PC-3 (cell line): ENCODE data around the gene NOP10. TPM values are rescaled to one million over a fixed set of nuclear protein-coding genes. Genes with fewer than 3 reads are reported as not detected.

ENCODE experiments used
- ATAC-seq: fragments of 200-7000 bp; cut with Tn5 transposase; 2 replicates; pipeline ENCODE4 v1.9.1; 2020; ENCODE audit warnings: mild to moderate bottlenecking, moderate library complexity
- BruUV-seq: library from RNA; stranded (reverse); fragments of 400-500 nt; replicated peaks from 2 replicates; lab custom pipeline; 2021; lab: Mats Ljungman, UMichigan
- CTCF ChIA-PET: fragments of 300-600 bp; sonication (Branson Sonifier 250); formaldehyde crosslinking; loops from one replicate; lab custom pipeline; 2022; ENCODE audit warnings: antibody characterized with exemption; lab: Charles Lee
- POLR2A ChIA-PET: fragments of 300-600 bp; sonication (Branson Sonifier 250); formaldehyde crosslinking; loops from one replicate; lab custom pipeline; 2022; ENCODE audit warnings: antibody characterized with exemption; ENCODE audit not compliant: unreplicated experiment; lab: Charles Lee
- DNase-seq: peaks from one replicate; pipeline ENCODE4 v3.0.0-alpha.2; 2015
- H2AFZ ChIP-seq: fragments of 300-600 bp; sonication (generic); 2 replicates; pipeline ENCODE4 v1.6.0; 2016; ENCODE audit warnings: antibody characterized with exemption, low read length
- H3F3A ChIP-seq: fragments of 300-600 bp; sonication (generic); one replicate; pipeline ENCODE4 v1.6.0; 2017; ENCODE audit warnings: antibody characterized with exemption, low read length, control low read depth, mild to moderate bottlenecking; ENCODE audit not compliant: unreplicated experiment
- H3K27ac ChIP-seq: fragments of 300-600 bp; sonication (generic); 2 replicates; pipeline ENCODE4 v1.5.1; 2016; ENCODE audit warnings: mild to moderate bottlenecking, low read length
- H3K27me3 ChIP-seq: fragments of 300-600 bp; sonication (generic); 2 replicates; pipeline ENCODE4 v1.6.1; 2016; ENCODE audit warnings: low read length, mixed read lengths
- H3K36me3 ChIP-seq: fragments of 300-600 bp; sonication (generic); 2 replicates; pipeline ENCODE4 v1.6.1; 2016; ENCODE audit warnings: low read depth, mixed run types, low read length, mixed read lengths
- H3K4me1 ChIP-seq: fragments of 300-600 bp; sonication (generic); 2 replicates; pipeline ENCODE4 v1.5.1; 2016; ENCODE audit warnings: low read length; ENCODE audit not compliant: insufficient read depth
- H3K4me2 ChIP-seq: fragments of 300-600 bp; sonication (generic); 2 replicates; pipeline ENCODE4 v1.6.0; 2016; ENCODE audit warnings: low read length
- H3K4me3 ChIP-seq: fragments of 300-600 bp; sonication (generic); 2 replicates; pipeline ENCODE4 v1.5.1; 2016; ENCODE audit warnings: mild to moderate bottlenecking, low read length, mixed read lengths
- H3K79me2 ChIP-seq: fragments of 300-600 bp; sonication (generic); 2 replicates; pipeline ENCODE4 v1.6.1; 2017; ENCODE audit warnings: low read length, mixed read lengths
- H3K9ac ChIP-seq: fragments of 300-600 bp; sonication (generic); 2 replicates; pipeline ENCODE4 v1.6.0; 2016; ENCODE audit warnings: mild to moderate bottlenecking, low read length
- H3K9me2 ChIP-seq: fragments of 300-600 bp; sonication (generic); replicated peaks from 2 replicates; pipeline ENCODE4 v1.6.1; 2016; ENCODE audit warnings: mixed run types, low read length, mixed read lengths
- H3K9me3 ChIP-seq: fragments of 300-600 bp; sonication (generic); 2 replicates; pipeline ENCODE4 v1.6.1; 2016; ENCODE audit warnings: low read length, mixed read lengths
- H4K20me1 ChIP-seq: fragments of 300-600 bp; sonication (generic); 2 replicates; pipeline ENCODE4 v1.6.1; 2016; ENCODE audit warnings: low read length, mixed read lengths
- CTCF ChIP-seq: fragments of 300-600 bp; sonication (generic); conservative IDR thresholded peaks from 2 replicates; pipeline ENCODE4 v1.5.1; 2017; ENCODE audit warnings: antibody characterized with exemption, low read depth, mild to moderate bottlenecking, low read length
- EZH2 ChIP-seq: fragments of 300-600 bp; sonication (generic); IDR thresholded peaks from one replicate; pipeline ENCODE4 v1.6.1; 2017; ENCODE audit warnings: antibody characterized with exemption, mild to moderate bottlenecking, low read length; ENCODE audit not compliant: unreplicated experiment
- EZH2phosphoT487 ChIP-seq: fragments of 300-600 bp; sonication (generic); IDR thresholded peaks from 2 replicates; pipeline ENCODE4 v1.6.1; 2018; ENCODE audit warnings: mild to moderate bottlenecking, antibody characterized with exemption, low read length, borderline replicate concordance
- intact Hi-C: fragments of 100-400 bp; cut with micrococcal nuclease; formaldehyde crosslinking; loops from 2 replicates; pipeline ENCODE4 v1.9.0; 2023
- total RNA-seq: library from RNA; depleted of rRNA; stranded (reverse); fragments of >200 nt; gene quantifications from 2 replicates; pipeline ENCODE4 v1.2.3, GENCODE V29; 2014

NOP10 gene
- total RNA-seq, 1 experiment from 2014 or later = 323 TPM

- Histone ChIP-seq H3K4me1 (peaks cover 33% of the 10 kb centered on the region), H2AFZ (no peak overlapping the region), H3K9me2 (no peaks in the 10 kb centered on the region), H3K27me3 (no peaks in the 10 kb centered on the region), H3K4me3 (no peak overlapping the region), H3K9me3 (no peaks in the 10 kb centered on the region), H3K4me2 (no peak overlapping the region), H3K36me3 (peaks cover 29% of the 10 kb centered on the region; the same call in 1 of the 2 replicates), H3K27ac (no peak overlapping the region), H3F3A (no peaks in the 10 kb centered on the region), H3K9ac (no peak overlapping the region), H4K20me1 (0 out of 2 replicates have a peak, but pooled peaks cover 8% of the 10 kb centered on the region), H3K79me2 (0 out of 2 replicates have a peak, but pooled peaks cover 6% of the 10 kb centered on the region)
- ATAC-seq = no peak
- intact Hi-C loops = no loop called here
- TF ChIP-seq EZH2 = no peak
- TF ChIP-seq EZH2phosphoT487 = no peak
- no peak for TF ChIP-seq CTCF
- ChIA-PET CTCF (no interaction called here), POLR2A (no interaction called here)
- DNase-seq = no peak
- no TSS peak for BruUV-seq
These were observed 14.7 kb upstream of the NOP10 start for GRCh38 chr15:34357653-34358052.

GRCh38 chr15:34355241-34355640 is 12.3 kb upstream of the NOP10 start:
- H4K20me1 ChIP-seq = 0 out of 2 replicates have a peak, but pooled peaks cover 8% of the 10 kb centered on the region
- DNase-seq = no peak
- CTCF ChIA-PET = no interaction called here
- no peaks in the 10 kb centered on the region for H3K9me3 ChIP-seq
- no peak overlapping the region for H2AFZ ChIP-seq
- ATAC-seq = no peak
- no peaks in the 10 kb centered on the region for H3K79me2 ChIP-seq
- TF ChIP-seq EZH2 (no peak), EZH2phosphoT487 (no peak), CTCF (no peak)
- H3K27me3 ChIP-seq = no peaks in the 10 kb centered on the region
- H3K4me1 ChIP-seq = peaks cover 14% of the 10 kb centered on the region
- no peak overlapping the region for H3K4me2 ChIP-seq
- BruUV-seq = no TSS peak
- no peak overlapping the region for H3K9ac ChIP-seq
- no peaks in the 10 kb centered on the region for H3F3A ChIP-seq
- POLR2A ChIA-PET = no interaction called here
- H3K9me2 ChIP-seq = no peaks in the 10 kb centered on the region
- no peak overlapping the region for H3K27ac ChIP-seq
- intact Hi-C loops = no loop called here
- no peak overlapping the region for H3K4me3 ChIP-seq
- peaks cover 22% of the 10 kb centered on the region; the same call in 1 of the 2 replicates for H3K36me3 ChIP-seq

- ChIA-PET POLR2A (no interaction called here), CTCF (no interaction called here)
- BruUV-seq = no TSS peak
- H3K4me2 ChIP-seq = no peak overlapping the region
- no peak overlapping the region for H3K27ac ChIP-seq
- TF ChIP-seq CTCF = no peak
- no peak for TF ChIP-seq EZH2phosphoT487
- no peak for TF ChIP-seq EZH2
- intact Hi-C loops = no loop called here
- H3K4me1 ChIP-seq = peaks cover 5% of the 10 kb centered on the region
- no peak overlapping the region for H2AFZ ChIP-seq
- peaks cover 15% of the 10 kb centered on the region; the same call in 1 of the 2 replicates for H3K36me3 ChIP-seq
- no peak overlapping the region for H3K9ac ChIP-seq
- DNase-seq (no peak), ATAC-seq (no peak)
- H3K4me3 ChIP-seq = no peak overlapping the region
- 0 out of 2 replicates have a peak, but pooled peaks cover under 1% of the 10 kb centered on the region for H4K20me1 ChIP-seq
- H3K9me3 ChIP-seq = no peaks in the 10 kb centered on the region
- no peaks in the 10 kb centered on the region for H3F3A ChIP-seq
- H3K9me2 ChIP-seq = no peaks in the 10 kb centered on the region
- H3K79me2 ChIP-seq = no peaks in the 10 kb centered on the region
- no peaks in the 10 kb centered on the region for H3K27me3 ChIP-seq
These were observed 11.3 kb upstream of the NOP10 start for GRCh38 chr15:34354286-34354685.
